Activated CD4-positive, alpha-beta T cell treated with anti-CD3 and anti-CD28 coated beads for 4 hours (primary cell): Measurements from ENCODE around the gene STRADB.
"Not testable (repeated sequence)": the region's sequence is repeated elsewhere in the genome, so short reads cannot be mapped to it uniquely, and the experiment has no call there.

Experiments
- DNase-seq, 2 donors: peaks; one replicate each; pipeline ENCODE4 v3.0.0-alpha.2; 2020

The STRADB gene

GRCh38 chr2:201451292-201452057 is at the start of gene STRADB, which contains the start of gene TRAK2:
STRADB (plus strand) TSS chr2:201451740; CDS start chr2:201454841, 3,101 bp downstream.
TRAK2 (minus strand) TSS chr2:201451458; CDS start chr2:201420507, 30,951 bp downstream.
- peak; percentile 92 to 95 for DNase-seq

GRCh38 chr2:201401815-201402214 is 49.7 kb upstream of the STRADB start:
- no peak for DNase-seq

- no peak for DNase-seq
These were observed 48.6 kb upstream of the STRADB start for GRCh38 chr2:201402651-201403562.

GRCh38 chr2:201403880-201404279 is 47.7 kb upstream of the STRADB start:
- DNase-seq = no peak

- no peak for DNase-seq
These were observed 46.8 kb upstream of the STRADB start for GRCh38 chr2:201404699-201405280.

GRCh38 chr2:201406077-201406662 is 45.4 kb upstream of the STRADB start:
- no peak for DNase-seq

GRCh38 chr2:201407265-201407664 is 44.3 kb upstream of the STRADB start:
- DNase-seq = no peak

GRCh38 chr2:201408931-201409330 is 42.6 kb upstream of the STRADB start:
- no peak for DNase-seq

- DNase-seq = no peak
These were observed 40.1 kb upstream of the STRADB start for GRCh38 chr2:201411421-201411820.

- no peak for DNase-seq
These were observed 38.4 kb upstream of the STRADB start for GRCh38 chr2:201413143-201413542.

GRCh38 chr2:201413552-201413951 is 38.0 kb upstream of the STRADB start:
- DNase-seq = no peak

- no peak for DNase-seq
These were observed 37.2 kb upstream of the STRADB start for GRCh38 chr2:201414099-201415023.

GRCh38 chr2:201415149-201415548 is 36.4 kb upstream of the STRADB start:
- no peak for DNase-seq

- DNase-seq = no peak
These were observed 32.4 kb upstream of the STRADB start for GRCh38 chr2:201419057-201419635.

- DNase-seq = no peak
These were observed 31.6 kb upstream of the STRADB start for GRCh38 chr2:201419986-201420385.

GRCh38 chr2:201420442-201421113 is 31.0 kb upstream of the STRADB start:
- DNase-seq = no peak

GRCh38 chr2:201425952-201426351 is 25.6 kb upstream of the STRADB start:
- no peak for DNase-seq

GRCh38 chr2:201428366-201428765 is 23.2 kb upstream of the STRADB start:
- DNase-seq = not testable (repeated sequence)

- DNase-seq = not testable (repeated sequence)
These were observed 21.7 kb upstream of the STRADB start for GRCh38 chr2:201429835-201430234.

- not testable (repeated sequence) for DNase-seq
These were observed 21.2 kb upstream of the STRADB start for GRCh38 chr2:201430322-201430721.

- no peak for DNase-seq
These were observed 20.7 kb upstream of the STRADB start for GRCh38 chr2:201430839-201431238.
